22Rv1 (cell line): ENCODE results near the gene CD44.

Experiments
- CTCF ChIP-seq: fragments of 450-650 bp; IDR thresholded peaks from 2 replicates; pipeline ENCODE4 v1.5.1; 2017; ENCODE audit warnings: mild to moderate bottlenecking
- ZFX ChIP-seq: fragments of 450-650 bp; IDR thresholded peaks from 2 replicates; pipeline ENCODE4 v1.6.1; 2017; ENCODE audit warnings: antibody characterized with exemption, borderline replicate concordance

- TF ChIP-seq CTCF, result no peak
- no peak for TF ChIP-seq ZFX
These were observed 49.3 kb upstream of the CD44 start for GRCh38 chr11:35089666-35090065.
